WTC11 (cell line): ENCODE measurements around the gene NOS1.

ENCODE experiments used
- CBFB ChIP-seq: sonication (generic); formaldehyde crosslinking; IDR thresholded peaks from 2 replicates; pipeline ENCODE4 v1.8.1; 2022; ENCODE audit warnings: mild to moderate bottlenecking, low read depth, missing genetic modification reagents
- CTCF ChIP-seq: fragments of 200-600 bp; IDR thresholded peaks from 2 replicates; pipeline ENCODE4 v1.8.0; 2022; ENCODE audit warnings: antibody characterized with exemption
- NR3C1 ChIP-seq: sonication (generic); formaldehyde crosslinking; conservative IDR thresholded peaks from 2 replicates; pipeline ENCODE4 v1.8.1; 2023; ENCODE audit warnings: low read depth, mild to moderate bottlenecking, missing genetic modification reagents

DNA sequence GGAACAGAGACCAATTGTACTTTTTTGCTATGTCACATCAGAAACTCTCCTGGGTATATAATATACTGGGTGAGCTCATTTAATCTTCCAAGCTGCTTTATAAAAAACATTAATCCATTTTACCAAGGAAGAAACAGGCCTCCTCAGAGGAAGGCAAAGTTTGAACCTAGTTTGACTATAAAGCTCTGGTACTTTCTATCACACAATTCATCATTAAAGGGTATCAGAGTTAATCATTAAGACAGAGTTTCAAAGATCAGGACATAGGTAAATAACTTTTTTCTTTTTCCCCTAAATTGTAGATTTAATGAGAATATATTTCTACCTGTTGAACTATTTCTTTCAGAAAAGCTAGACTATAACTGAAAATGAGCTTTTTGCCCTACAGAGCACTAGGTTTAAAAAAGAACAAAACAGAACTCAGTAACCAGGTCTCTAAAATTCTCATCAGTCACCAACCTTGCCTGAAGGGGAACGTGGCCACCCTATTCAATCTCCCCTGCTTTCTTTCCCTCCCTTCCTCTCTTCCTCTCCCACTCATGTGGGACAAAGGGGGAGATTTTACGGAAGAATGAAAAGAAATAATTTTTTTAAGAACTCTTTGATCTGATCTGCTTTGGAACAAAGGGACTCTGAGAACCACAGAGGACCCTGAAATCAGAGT lies 189.8 kb downstream of the NOS1 start:
- TF ChIP-seq NR3C1: no peak
- TF ChIP-seq CBFB (CRISPR knock-in tag): no peak
- TF ChIP-seq CTCF: no peak
